Suprapubic skin (tissue), 4 donors: ENCODE measurements around the gene THRAP3.

Experiments used
- CTCF ChIP-seq, 2 donors: fragments of 200-600 bp in 1 of 2; fragments of 450-650 bp in 1 of 2; sonication (generic) in 1 of 2; IDR thresholded peaks; one replicate each; pipeline ENCODE4 v1.5.1; 2016 to 2019; ENCODE audit warnings: antibody characterized with exemption in 2 of 2, mild to moderate bottlenecking in 1 of 2, moderate library complexity in 1 of 2
- EP300 ChIP-seq: sonication (generic); formaldehyde crosslinking; IDR thresholded peaks from one replicate; pipeline ENCODE4 v1.6.1; 2017; ENCODE audit warnings: antibody characterized with exemption
- POLR2A ChIP-seq, 2 donors: fragments of 450-650 bp; IDR thresholded peaks; one replicate each; pipeline ENCODE4 v1.6.1; 2017; ENCODE audit warnings: antibody characterized with exemption in 2 of 2, mild to moderate bottlenecking in 2 of 2, moderate library complexity in 2 of 2
- POLR2AphosphoS5 ChIP-seq, 3 donors: sonication (generic); formaldehyde crosslinking; IDR thresholded peaks; one replicate each; pipeline ENCODE4 v1.6.1; 2017; ENCODE audit warnings: antibody characterized with exemption in 3 of 3

- TF ChIP-seq EP300: no peak
- TF ChIP-seq CTCF (IDR thresholded peaks at IDR 0.05): no peak
- TF ChIP-seq POLR2AphosphoS5 (IDR thresholded peaks at IDR 0.05): no peak
- TF ChIP-seq POLR2A (IDR thresholded peaks at IDR 0.05): no peak
Observed at GRCh38 chr1:36253161-36253862, 29.1 kb downstream of the THRAP3 start.
